HG03520 (cell line): ENCODE data around the gene GPR142.

Experiments used
- ATAC-seq: cut with Tn5 transposase; IDR thresholded peaks from one replicate; pipeline ENCODE4 v1.9.1; 2021; ENCODE audit warnings: mild to moderate bottlenecking, moderate library complexity; ENCODE audit not compliant: unreplicated experiment

The GPR142 gene

GRCh38 chr17:74368341-74369081, 1.2 kb downstream of the GPR142 start:
- no peak for ATAC-seq

- ATAC-seq = no peak
Observed at GRCh38 chr17:74369221-74369620, 1.9 kb downstream of the GPR142 start.

GRCh38 chr17:74369665-74370490, 2.6 kb downstream of the GPR142 start:
- ATAC-seq = no peak

- no peak for ATAC-seq
Observed at GRCh38 chr17:74371653-74372147, 4.4 kb downstream of the GPR142 start.

- no peak for ATAC-seq
Observed at GRCh38 chr17:74372426-74372825, 5.1 kb downstream of the GPR142 start.

GRCh38 chr17:74373838-74374606, 6.7 kb downstream of the GPR142 start:
- no peak for ATAC-seq

GRCh38 chr17:74374858-74375257, 7.6 kb downstream of the GPR142 start:
- no peak for ATAC-seq

- ATAC-seq = peak; percentile 53
Observed at GRCh38 chr17:74379495-74380085, 12.3 kb downstream of the GPR142 start.

GRCh38 chr17:74380086-74380958, 13.0 kb downstream of the GPR142 start:
- no peak for ATAC-seq

GRCh38 chr17:74380959-74381808, 13.9 kb downstream of the GPR142 start:
- ATAC-seq = no peak

GRCh38 chr17:74383141-74383540, 15.8 kb downstream of the GPR142 start:
- no peak for ATAC-seq

GRCh38 chr17:74385201-74385600, 17.9 kb downstream of the GPR142 start:
- ATAC-seq = no peak

GRCh38 chr17:74386386-74386785, 19.1 kb downstream of the GPR142 start:
- no peak for ATAC-seq

GRCh38 chr17:74387365-74388218, 20.3 kb downstream of the GPR142 start:
- no peak for ATAC-seq

- ATAC-seq = no peak
Observed at GRCh38 chr17:74389084-74389753, 21.9 kb downstream of the GPR142 start.

- ATAC-seq = no peak
Observed at GRCh38 chr17:74389937-74390679, 22.8 kb downstream of the GPR142 start.
